Chondrocyte (in vitro differentiated cells): ENCODE results near the gene TCEA2. TPM values are rescaled to one million over a fixed set of nuclear protein-coding genes. Genes with fewer than 3 reads are reported as not detected.

Experiments used
- DNase-seq: peaks from one replicate; pipeline ENCODE4 v3.0.0; 2021; ENCODE audit warnings: mixed read lengths, low spot score
- H3K27ac Mint-ChIP-seq: one replicate; pipeline ENCODE4 v1.8.0; 2021; ENCODE audit warnings: mild to moderate bottlenecking, moderate library complexity, mixed read lengths; ENCODE audit not compliant: unreplicated experiment
- H3K27me3 Mint-ChIP-seq: 2 replicates; pipeline ENCODE4 v1.8.0; 2021; ENCODE audit warnings: low read depth, mixed read lengths
- H3K36me3 Mint-ChIP-seq: 2 replicates; pipeline ENCODE4 v1.8.0; 2021; ENCODE audit warnings: low read depth, mixed read lengths
- H3K4me1 Mint-ChIP-seq: 2 replicates; pipeline ENCODE4 v1.8.0; 2021; ENCODE audit warnings: low read depth, mild to moderate bottlenecking, mixed read lengths
- H3K4me3 Mint-ChIP-seq: one replicate; pipeline ENCODE4 v1.8.0; 2021; ENCODE audit warnings: mild to moderate bottlenecking, moderate library complexity, mixed read lengths; ENCODE audit not compliant: unreplicated experiment
- H3K9me3 Mint-ChIP-seq: 2 replicates; pipeline ENCODE4 v1.8.0; 2021; ENCODE audit warnings: low read depth, mixed read lengths
- CTCF ChIP-seq: fragments of 200-600 bp; sonication (generic); IDR thresholded peaks from 2 replicates; pipeline ENCODE4 v1.5.0; 2021; ENCODE audit warnings: antibody characterized with exemption, mild to moderate bottlenecking, moderate library complexity
- total RNA-seq: library from RNA; stranded (reverse); gene quantifications from 3 replicates; pipeline ENCODE4 v1.2.1, GENCODE V29; 2021

Gene TCEA2
- total RNA-seq, 1 donor from 2014 or later: 57.6 TPM

DNA sequence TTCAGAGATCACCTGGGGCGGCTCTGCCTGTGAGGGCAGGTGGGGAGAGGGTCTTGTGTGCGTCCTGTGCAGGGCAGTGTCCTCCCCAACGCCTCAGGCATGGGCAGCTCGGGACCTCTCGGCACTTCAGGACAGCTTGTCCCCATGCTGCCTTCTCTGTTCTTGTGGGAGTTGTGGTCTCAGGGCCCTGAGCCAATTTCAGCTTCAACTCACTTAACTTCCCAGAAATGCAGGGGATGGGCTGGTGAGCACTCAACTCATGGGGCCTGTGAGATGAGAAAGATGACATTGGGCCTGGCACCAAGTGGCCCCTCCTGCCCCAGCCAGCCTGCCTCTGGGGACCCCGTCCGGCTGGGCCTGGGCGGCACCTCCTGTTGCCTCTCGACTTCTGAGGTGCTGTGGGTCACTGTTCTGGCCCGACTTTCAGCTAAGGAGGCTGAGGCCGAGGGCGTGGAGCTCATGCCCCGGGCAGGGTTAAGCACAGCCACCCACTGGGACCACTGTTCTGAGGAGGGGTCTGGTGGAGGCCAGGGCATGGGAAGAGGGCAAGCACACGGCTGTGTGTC is 9.6 kb downstream of the TCEA2 start:
- Mint-ChIP-seq H3K27ac (no peak overlapping the region), H3K4me1 (no peaks in the 10 kb centered on the region), H3K4me3 (no peak overlapping the region), H3K36me3 (no peaks in the 10 kb centered on the region), H3K27me3 (no peaks in the 10 kb centered on the region), H3K9me3 (no peaks in the 10 kb centered on the region)
- DNase-seq: no peak
- TF ChIP-seq CTCF: no peak

DNA sequence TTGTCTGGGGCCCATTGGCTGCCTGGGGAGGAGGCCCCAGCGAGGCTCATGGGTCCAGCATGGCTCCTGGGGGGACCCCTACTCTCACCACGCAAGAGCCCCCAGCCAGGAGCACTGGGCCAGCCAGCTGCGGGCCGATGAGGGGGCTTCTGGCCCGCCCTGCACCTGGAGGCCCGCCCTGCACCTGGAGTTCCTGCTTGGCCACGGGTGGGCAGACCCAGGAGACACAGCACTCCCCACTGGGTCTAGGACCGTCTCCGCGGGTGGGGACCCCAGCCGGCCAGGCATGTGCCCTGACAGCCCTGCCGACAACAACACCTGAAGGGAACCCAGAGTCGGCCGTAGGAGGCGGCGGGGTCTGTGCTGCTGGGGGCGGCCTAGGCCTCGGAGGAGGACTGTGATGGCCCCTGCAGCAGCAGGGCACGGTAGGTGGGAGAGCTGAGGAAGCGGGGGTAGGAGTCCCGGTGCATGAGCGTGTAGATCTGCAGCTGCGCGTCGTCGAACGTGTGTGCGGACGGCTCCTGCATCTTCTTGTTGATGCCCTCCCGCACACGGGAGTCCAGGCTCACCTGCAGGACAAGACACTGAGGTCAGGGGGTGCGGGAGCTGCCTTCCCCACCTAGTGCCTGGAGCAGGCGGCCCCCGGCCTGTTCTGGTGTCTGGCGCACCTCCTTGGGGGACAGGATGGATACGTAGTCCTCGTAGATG is 10.6 kb downstream of the TCEA2 start:
- Mint-ChIP-seq H3K36me3 (no peaks in the 10 kb centered on the region), H3K27ac (no peak overlapping the region), H3K9me3 (no peaks in the 10 kb centered on the region), H3K4me1 (peaks cover 3% of the 10 kb centered on the region), H3K4me3 (no peak overlapping the region), H3K27me3 (no peaks in the 10 kb centered on the region)
- no peak for DNase-seq
- no peak for TF ChIP-seq CTCF

- no peak overlapping the region for H3K27ac Mint-ChIP-seq
- no peaks in the 10 kb centered on the region for H3K27me3 Mint-ChIP-seq
- no peak for TF ChIP-seq CTCF
- no peaks in the 10 kb centered on the region for H3K9me3 Mint-ChIP-seq
- no peak overlapping the region for H3K4me3 Mint-ChIP-seq
- peaks cover 9% of the 10 kb centered on the region for H3K4me1 Mint-ChIP-seq
- no peaks in the 10 kb centered on the region for H3K36me3 Mint-ChIP-seq
- DNase-seq: no peak
These were observed 11.3 kb downstream of the TCEA2 start for GRCh38 chr20:64074184-64074789.

GRCh38 chr20:64074963-64075362 is 12.0 kb downstream of the TCEA2 start:
- no peaks in the 10 kb centered on the region for H3K9me3 Mint-ChIP-seq
- no peak for TF ChIP-seq CTCF
- peaks cover 9% of the 10 kb centered on the region for H3K4me1 Mint-ChIP-seq
- H3K4me3 Mint-ChIP-seq: no peak overlapping the region
- H3K27ac Mint-ChIP-seq: no peak overlapping the region
- no peak for DNase-seq
- no peaks in the 10 kb centered on the region for H3K36me3 Mint-ChIP-seq
- no peaks in the 10 kb centered on the region for H3K27me3 Mint-ChIP-seq

- no peak overlapping the region for H3K4me3 Mint-ChIP-seq
- TF ChIP-seq CTCF: no peak
- H3K9me3 Mint-ChIP-seq: no peaks in the 10 kb centered on the region
These were observed 12.6 kb downstream of the TCEA2 start for GRCh38 chr20:64075556-64075955.

More at GRCh38 chr20:64075556-64075955, 12.6 kb downstream of the TCEA2 start:
- Mint-ChIP-seq H3K4me1 (peaks cover 15% of the 10 kb centered on the region), H3K36me3 (no peaks in the 10 kb centered on the region), H3K27ac (no peak overlapping the region), H3K27me3 (no peaks in the 10 kb centered on the region)
- DNase-seq: no peak
